Measurements from ENCODE around the gene MYO18A. TPM values are rescaled to one million over a fixed set of nuclear protein-coding genes. Genes with fewer than 3 reads are reported as not detected.

The MYO18A gene
- total RNA-seq, 1 donor from 2014 or later, result 29.9 TPM

DNA sequence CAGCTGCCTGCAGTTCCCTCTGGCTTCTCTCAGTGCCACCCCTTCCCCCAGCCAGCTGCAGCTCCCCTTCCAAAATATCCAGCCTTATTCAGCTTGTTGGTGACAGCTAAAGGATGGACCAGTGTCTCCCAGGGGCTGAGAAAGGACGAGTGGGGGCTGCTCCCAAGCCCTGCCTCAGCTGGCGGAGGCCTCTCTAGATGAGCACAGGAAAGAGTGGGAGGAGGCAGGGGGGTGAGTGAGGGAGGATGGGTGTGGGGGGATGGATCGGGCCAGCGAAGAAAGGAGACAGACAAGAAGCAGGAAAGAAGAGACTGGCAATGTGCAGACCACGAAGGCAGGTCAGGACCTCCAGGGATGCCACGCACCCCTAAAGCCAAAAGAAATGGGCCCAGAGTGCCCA lies 119.7 kb downstream of the MYO18A start:
- no peak for DNase-seq (ENCODE audit: extremely low read depth, low read depth, low spot score)

DNA sequence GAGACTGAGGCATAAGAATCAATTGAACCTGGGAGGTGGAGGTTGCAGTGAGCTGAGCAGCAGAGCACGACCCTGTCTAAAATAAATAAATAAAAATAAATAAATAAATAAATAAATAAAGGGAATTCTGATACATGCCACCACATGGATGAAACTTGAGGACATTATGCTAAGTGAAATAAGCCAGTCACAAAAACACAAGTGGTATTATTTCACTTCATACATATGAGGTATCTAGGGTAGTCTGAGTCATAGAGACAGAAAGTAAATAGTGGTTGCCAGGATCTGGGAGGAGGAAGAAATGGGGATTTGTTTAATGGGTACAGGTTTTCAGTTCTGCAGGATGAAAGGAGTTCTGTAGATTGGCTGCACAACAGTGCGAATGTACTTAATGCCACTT lies 120.9 kb downstream of the MYO18A start:
- DNase-seq (ENCODE audit: extremely low read depth, low read depth, low spot score), result no peak

DNA sequence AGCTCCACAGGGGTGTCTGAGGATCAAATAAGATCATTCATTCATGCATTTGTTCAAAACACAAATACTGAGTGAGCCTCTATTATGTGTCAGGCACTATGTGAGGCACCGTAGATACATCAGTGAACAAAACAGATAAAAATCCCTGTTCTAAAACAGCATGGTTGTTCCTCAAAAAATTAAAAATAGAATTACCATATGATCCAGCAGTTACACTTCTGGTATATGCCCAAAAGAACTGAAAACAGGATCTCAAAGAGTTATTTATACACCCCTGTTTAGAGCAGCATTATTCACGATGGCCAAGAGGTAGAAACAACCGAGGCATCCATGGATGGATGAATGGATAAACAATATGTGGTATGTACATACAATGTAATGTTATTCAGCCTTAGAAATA lies 121.8 kb downstream of the MYO18A start:
- no peak for DNase-seq (ENCODE audit: extremely low read depth, low read depth, low spot score)

DNA sequence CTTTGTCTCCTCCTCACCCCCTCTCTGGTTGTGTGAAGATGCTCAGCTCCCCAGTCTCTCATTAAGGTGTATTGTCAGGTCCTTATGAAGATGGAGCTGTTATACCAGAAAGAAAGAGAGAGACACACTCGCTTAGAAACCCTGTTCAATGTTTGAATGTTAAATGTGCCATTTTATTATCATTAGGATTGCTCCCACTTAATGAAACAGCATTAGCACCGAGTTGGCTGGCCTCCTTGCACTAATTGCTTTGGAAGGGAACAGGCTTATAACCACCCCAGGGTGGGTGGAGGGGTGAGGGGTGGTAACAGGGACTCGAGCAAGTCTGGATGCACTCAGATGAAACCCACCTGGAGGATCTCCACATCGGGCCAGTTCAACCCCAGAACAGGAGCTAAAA lies 122.8 kb downstream of the MYO18A start:
- no peak for DNase-seq (ENCODE audit: extremely low read depth, low read depth, low spot score)

DNA sequence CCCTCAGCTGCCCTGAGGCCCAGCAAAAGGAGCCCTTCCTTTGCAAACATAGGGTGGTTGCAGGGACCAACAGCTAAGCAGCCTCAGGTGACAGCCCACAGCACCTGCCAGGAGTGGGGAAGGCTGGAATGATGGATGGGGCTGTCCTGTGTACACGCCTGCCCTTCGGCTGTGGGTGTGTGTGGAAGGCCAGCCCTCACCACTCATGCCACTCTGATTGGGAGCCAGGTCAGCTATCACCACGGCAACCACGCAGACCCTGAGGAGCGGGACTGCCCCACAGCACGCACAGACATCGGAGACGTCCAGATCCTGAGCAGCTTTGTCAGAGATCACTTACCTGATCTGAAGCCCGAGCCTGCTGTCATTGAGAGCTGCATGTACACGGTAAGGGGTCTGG lies 125.4 kb downstream of the MYO18A start:
- DNase-seq (ENCODE audit: extremely low read depth, low read depth, low spot score), result no peak

DNA sequence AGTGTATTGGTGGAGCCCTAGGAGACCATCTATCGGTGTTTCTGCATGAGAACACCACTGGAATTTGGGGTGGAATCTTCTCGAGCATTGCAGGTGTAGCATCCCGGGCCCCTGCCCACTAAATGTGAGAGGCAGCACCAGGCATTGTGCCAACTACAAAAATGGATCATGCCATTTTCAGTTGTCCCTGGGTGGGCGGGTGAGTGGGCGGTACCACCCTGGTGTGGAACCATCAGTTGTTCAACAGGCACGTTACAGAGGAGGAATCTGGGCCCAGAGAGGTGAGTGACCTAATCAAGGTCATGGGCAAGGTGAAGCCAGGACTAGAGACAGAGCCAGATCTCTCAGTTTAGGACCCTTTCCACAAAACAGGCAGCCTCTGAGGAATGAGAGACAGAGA lies 128.5 kb downstream of the MYO18A start:
- no peak for DNase-seq (ENCODE audit: extremely low read depth, low read depth, low spot score)

DNA sequence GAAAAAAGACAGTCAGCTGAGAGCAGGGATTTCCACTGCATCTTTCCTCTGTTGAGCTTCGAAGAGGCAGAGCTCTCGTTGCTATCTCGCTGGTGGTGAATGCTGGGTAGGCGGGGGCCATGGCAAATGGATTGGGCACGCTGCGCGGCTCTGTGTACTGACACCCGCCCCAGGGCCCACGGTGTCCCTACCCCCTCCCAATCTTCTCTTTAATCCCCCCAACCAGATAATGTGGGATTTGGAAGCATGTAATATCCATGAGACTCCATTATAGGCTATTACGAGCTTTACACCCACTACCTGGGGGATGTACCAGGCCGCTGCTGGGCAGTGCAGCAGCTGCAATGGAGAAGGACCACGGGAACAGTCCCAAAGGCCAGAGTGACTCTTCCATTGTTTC lies 129.0 kb downstream of the MYO18A start:
- no peak for DNase-seq (ENCODE audit: extremely low read depth, low read depth, low spot score)

DNA sequence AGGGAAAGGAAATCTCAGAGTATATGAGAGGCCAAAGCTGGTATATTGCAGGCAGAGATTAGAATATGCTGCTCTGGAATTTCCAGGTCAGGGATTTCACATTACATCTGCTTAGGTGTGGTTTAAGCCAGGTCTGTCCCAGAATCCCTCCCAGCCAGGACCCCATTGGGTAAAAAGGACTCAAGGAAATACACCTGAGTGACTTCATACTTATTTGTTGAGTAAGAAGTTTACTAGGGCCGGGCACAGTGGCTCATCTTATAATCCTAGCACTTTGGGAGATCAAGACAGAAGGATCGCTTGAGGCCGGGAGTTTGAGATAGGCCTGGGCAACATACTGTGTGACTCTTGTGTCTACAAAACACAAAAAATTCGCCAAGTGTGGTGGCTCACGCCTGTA lies 130.0 kb downstream of the MYO18A start:
- no peak for DNase-seq (ENCODE audit: extremely low read depth, low read depth, low spot score)

DNA sequence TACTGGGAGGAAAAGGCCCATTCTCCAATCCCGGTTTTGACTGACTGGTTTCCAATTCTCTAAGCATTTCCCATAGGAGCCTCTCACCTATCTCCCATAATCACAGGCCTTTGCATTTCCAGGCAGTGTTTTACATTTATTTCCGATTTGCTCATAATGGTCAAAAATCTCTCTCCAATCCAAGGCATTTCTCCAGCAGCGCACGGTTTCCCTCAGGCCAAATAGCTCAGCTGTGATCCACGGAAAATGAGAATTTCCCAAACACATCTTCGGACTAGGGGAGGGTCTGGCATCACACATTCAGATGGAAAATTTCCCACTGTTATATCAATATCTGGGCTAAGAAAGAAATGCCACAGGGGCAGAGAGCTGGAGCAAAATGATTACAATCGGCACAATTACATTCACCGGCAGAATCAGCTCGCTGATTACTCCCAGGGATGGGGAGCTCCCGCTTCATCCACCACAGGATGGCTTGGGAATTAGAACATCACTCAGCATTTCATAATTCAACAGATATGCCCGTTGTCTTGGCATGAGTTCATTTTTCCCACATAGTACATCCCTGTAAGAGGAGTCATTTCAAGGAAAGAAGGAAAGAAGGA lies 130.6 kb downstream of the MYO18A start:
- DNase-seq (ENCODE audit: extremely low read depth, low read depth, low spot score), result no peak

DNA sequence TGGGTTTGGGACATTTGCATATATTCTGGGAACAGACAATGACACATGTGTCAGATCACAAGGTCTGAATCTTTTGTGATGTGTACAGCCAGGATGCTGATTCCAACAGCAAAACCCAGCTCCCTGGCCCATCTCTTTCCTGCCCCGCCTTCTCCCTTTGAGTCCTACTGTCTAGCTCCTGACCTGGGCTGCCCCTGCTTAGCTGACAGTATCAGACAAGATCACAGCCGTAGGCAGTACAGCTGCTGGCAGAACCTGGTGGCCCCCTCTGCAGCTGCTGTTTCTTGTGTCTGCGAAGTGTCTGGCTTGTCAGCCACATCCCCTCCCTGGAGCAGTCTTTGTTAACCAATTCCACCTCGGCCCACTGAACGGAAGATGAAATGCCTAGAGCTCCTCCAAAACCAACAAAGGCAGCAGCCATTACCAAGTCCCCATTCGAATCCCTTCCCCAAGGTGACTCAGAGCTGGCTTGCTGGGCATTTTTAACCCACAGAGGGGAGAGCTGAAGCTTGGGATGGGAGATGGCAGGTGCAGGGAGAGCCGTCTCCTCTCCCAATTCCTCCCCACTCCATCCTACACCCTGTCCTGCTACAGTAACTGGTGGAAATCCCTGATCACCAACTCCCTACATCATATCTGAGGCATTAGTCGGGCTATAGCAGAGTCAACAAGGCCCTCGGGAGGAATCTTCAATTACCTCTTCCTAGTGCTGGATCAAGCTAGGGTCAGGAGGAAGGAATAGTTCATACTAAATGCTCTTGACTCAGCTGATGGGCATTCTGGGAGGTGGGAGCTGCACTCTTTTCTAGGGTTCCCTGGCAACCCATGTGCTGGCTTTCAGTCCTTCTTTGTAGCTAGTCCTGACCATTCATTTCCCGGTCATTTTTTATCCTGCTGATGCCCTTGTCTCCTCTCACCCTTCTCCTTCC lies 131.5 kb downstream of the MYO18A start:
- no peak for DNase-seq (ENCODE audit: extremely low read depth, low read depth, low spot score)

DNA sequence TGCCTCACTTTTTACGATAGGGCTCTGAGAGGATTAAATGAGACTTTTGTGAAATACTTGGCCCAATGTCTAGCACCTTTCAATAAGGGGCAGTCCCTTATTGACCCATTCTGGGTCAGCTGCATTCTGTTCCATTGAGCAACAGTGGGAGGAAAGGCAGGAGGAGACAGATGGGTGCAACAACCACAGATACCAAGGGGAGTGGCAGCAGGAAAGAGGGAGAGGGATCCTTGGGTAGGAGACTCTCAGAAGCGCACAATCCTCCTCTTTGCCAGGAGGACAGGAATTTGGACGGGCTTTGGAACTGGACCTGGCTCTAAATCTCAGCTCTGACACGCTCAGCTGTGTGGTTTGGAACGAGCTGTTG lies 133.7 kb downstream of the MYO18A start:
- no peak for DNase-seq (ENCODE audit: extremely low read depth, low read depth, low spot score)

DNA sequence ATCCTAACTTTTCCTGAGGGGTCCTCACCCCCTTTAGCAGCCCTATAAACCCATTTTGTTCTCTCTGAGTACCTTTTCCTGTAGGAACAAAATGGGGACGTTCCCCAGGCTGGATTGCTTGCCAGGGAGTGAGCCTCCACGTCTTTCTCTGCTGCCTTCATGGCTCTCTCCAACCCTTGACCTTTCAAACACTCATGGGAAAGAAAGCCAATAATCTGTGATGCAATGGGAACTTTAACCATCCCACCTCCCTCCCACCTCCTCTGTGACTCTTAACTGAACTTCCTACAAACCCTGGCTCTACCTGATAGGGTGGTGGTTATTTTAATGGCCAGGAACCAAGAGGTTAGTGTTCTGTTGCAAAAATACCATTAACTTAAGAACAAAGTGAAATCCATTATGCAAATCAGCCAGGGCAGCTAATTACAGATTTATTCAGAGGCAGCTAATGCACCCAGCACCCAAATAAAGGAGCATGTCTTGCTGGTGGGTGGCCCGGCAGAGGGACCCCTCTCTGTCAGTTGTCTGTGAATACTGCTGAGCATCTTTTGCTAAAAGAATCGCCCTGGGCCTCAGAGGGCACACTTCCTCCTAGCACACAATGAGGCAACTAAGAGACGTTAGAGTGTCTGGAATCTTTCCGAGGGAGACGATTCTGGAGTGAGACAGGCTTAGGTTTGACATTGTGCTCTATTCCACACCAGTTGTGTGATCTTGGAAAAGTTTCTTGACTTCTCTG lies 134.3 kb downstream of the MYO18A start:
- no peak for DNase-seq (ENCODE audit: extremely low read depth, low read depth, low spot score)

DNA sequence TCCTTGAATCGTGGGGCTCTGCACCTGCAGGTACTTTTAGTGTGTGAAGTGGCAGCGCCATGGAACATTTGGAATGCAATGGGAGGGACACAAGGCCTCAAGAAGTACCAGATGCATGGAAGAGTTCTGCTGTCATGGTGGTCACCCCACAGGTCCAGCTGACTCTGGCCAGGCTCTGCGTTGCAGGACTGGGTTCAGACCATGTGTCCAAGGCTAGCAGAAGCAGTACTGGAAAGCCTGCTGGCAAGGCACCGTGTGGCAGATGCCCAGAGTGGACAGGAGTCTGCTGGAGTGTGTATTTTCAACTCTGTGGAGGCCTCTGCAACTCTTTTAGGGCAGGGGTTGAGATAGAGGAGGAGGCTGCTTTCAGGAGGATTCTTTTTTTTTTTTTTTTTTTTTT lies 135.2 kb downstream of the MYO18A start:
- no peak for DNase-seq (ENCODE audit: extremely low read depth, low read depth, low spot score)

DNA sequence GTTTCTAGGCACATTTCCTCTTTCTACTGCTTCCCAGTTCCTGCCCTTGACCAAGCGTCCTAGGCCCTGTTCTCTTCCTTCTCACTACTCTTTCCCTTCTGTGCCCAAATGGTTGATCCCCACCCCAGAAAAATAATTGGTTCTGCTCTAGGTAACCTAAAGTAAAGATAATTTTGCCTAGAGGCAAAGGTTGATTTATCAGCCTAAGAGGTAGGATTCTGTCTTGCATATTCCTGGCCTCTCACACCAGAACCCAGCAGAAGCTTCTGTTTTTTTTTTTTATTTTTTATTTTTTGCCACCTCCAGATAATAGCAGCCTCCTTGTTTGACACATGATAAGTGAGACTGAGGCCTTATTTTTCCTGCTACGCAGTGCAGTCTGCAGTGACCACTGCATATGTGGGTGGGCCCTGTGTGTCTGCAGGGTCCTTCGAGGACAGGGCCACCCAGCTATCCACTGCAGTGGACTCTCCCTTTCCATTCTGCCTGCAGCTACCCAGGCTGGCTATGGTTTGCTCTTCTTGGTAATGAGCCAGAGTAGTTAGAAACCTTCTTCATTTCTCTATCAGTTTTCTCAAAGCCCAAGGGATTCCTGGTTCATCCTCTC lies 136.6 kb downstream of the MYO18A start:
- DNase-seq (ENCODE audit: extremely low read depth, low read depth, low spot score), result no peak

DNA sequence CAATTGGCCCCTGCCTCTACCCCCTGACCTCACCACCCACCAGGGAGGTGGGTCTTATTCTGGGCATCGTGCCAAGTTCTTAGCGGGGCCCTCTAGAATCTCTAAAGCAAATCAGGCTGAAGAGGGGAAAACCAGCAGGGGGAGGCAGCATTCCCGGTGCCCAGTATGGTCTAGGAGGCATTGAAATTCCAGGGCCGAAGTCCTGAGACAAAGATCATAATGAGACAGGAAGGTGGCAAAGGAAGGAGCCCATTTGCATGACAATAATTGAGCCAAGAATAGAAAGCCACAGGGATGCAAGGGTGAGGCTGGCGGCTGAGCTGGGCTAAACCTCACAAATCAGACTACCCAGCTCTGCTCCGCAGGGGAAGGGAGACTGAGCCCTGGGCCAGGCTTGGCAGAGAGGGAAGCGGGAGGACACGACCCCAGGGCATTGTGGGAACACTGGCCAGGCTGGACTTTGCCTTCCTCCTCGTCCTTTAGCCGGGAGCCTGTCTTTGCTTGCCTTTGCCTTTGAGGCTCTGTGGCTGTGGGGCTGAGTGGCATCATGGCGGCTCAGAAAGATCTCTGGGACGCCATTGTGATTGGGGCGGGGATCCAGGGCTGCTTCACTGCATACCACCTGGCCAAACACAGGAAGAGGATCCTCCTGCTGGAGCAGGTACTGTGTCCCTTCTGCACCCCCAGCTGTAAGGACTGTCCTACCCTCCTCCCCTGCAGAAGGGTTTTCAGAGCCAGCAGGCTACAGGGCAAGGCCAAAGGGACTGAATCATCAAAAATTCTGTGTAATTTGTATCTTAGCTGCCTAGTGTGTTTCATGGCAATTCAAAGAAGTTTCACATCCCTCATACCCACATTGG lies 137.3 kb downstream of the MYO18A start, which contains the start of gene PIPOX:
Gene PIPOX (plus strand): TSS at position 463 of the 860 bp plus-strand sequence. CDS start 85 bp downstream, at position 548.
- peak; percentile 14 for DNase-seq (ENCODE audit: extremely low read depth, low read depth, low spot score)

DNA sequence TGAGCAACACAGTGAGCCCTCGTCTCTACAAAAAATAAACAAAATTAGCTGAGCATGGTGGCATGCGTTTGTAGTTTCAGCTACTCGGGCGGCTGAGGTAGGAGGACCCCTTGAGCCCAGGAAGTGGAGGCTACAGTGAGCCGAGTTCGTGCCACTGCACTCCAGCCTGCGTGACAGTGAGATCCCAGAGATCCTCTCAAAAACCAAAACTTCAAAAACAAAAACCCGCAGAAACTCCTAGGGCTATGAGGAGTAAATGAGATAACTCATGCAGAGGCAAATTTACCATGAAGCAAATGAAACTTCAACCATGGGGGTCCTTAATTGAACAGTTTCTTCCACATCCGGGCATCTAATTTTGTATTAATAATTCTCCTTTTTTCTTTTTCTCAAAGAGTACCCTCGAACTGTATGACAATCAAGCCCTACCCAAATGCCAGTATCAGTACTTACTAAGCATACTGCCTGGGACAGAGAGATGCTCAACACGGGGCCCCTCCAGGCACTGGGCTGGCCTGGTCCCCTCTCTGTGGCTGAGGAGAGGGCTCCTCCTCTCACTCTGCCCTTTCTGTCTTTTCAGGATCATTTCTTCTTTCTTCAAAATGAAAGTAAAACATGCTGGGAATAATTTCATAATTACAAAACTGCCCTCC lies 138.0 kb downstream of the MYO18A start:
- no peak for DNase-seq (ENCODE audit: extremely low read depth, low read depth, low spot score)

DNA sequence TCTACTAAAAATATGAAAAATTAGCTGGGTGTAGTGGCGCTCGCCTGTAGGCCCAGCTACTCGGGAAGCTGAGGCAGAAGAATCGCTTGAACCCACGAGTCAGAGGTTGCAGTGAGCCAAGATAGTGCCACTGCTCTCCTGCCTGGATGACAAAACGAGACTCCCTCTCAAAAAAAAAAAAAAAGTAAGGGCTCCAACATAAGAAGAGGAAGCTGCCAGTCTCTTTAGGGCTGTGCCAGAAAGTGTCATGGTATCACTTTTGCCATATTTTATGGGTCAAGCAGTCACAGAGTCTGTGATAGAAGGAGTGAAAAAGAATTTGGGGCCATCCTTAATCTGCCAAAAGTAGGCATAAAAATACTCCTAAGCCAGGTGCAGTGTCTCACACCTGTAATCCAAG lies 138.6 kb downstream of the MYO18A start:
- no peak for DNase-seq (ENCODE audit: extremely low read depth, low read depth, low spot score)

DNA sequence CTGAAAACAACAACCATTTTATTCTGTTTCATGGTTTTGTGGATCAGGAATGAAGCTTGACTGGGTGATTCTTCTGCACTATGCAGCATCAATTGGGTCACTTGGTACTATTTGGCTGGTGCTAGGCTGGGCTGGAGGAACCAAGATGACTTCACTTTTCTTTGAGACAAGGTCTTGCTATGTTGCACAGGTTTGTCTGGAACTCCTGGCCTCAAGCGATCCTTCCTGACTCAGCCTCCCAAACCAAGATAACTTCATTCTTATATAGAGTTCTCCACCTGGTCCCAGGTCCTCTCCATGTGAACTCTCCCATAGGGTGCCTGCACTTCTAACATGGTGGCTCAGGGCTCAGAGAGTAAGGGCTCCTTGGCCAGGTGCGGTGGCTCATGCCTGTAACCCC lies 139.1 kb downstream of the MYO18A start:
- DNase-seq (ENCODE audit: extremely low read depth, low read depth, low spot score), result no peak

DNA sequence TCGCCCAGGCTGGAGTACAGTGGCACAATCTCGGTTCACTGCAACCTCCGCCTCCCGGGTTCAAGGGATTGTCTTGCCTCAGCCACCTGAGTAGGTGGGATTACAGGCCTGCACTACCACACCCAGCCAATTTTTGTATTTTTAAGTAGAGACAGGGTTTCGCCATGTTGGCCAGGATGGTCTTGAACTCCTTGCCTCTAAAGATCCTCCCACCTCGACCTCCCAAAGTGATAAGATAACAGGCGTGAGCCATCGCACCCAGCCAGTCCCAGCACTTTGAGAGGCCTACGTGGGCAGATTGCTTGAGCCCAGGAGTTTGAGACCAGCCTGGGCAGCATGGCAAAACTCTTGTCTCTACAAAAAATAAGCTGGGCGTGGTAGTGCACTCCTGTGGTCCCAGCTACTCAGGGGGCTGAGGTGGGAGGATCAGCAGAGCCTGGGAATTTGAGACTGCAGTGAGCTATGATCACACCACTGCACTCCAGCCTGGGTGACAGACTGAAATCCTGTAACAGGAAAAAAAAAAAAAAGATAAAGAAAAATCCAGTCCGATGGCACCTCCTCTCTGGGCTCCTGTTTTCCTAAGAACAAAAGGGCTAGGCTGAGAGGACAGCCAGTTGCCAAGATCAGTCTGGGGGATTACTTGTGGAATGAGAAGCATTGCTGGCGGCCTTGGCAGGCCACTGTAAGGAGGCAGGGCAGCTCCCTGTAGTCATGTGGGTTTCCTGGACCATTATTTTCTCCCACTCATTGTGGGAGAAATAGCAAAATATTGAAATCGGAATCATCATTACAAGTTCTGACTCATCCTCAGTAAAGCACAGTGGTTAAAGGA lies 140.2 kb downstream of the MYO18A start:
- DNase-seq (ENCODE audit: extremely low read depth, low read depth, low spot score), result no peak
